Liver (tissue), 3 donors: ENCODE measurements around the gene RPUSD2.

ENCODE experiments used
- CTCF ChIP-seq: fragments of 150-350 bp; IDR thresholded peaks from 2 replicates; pipeline ENCODE4 v1.5.1; 2017; ENCODE audit warnings: improper control_type of control experiment, low read depth, low read length; ENCODE audit not compliant: missing input control
- JUND ChIP-seq, 2 donors: IDR thresholded peaks; 2 replicates each; pipeline ENCODE4 v1.6.1; 2016; ENCODE audit warnings: antibody characterized with exemption in 2 of 2
- MAX ChIP-seq: IDR thresholded peaks from 2 replicates; pipeline ENCODE4 v1.6.1; 2016; ENCODE audit warnings: antibody characterized with exemption
- YY1 ChIP-seq: IDR thresholded peaks from 2 replicates; pipeline ENCODE4 v1.6.1; 2016; ENCODE audit warnings: antibody characterized with exemption, mild to moderate bottlenecking
- donor health status: healthy.
- donor health status: healthy.

- TF ChIP-seq CTCF: no peak
- no peak for TF ChIP-seq MAX
- no peak for TF ChIP-seq JUND (IDR thresholded peaks at IDR 0.05)
- TF ChIP-seq YY1: no peak
These were observed 35.2 kb upstream of the RPUSD2 start for GRCh38 chr15:40533763-40534364.
